ENCODE data around the gene CBS.
"Not testable (repeated sequence)": the region's sequence is repeated elsewhere in the genome, so short reads cannot be mapped to it uniquely, and the experiment has no call there.

DNA sequence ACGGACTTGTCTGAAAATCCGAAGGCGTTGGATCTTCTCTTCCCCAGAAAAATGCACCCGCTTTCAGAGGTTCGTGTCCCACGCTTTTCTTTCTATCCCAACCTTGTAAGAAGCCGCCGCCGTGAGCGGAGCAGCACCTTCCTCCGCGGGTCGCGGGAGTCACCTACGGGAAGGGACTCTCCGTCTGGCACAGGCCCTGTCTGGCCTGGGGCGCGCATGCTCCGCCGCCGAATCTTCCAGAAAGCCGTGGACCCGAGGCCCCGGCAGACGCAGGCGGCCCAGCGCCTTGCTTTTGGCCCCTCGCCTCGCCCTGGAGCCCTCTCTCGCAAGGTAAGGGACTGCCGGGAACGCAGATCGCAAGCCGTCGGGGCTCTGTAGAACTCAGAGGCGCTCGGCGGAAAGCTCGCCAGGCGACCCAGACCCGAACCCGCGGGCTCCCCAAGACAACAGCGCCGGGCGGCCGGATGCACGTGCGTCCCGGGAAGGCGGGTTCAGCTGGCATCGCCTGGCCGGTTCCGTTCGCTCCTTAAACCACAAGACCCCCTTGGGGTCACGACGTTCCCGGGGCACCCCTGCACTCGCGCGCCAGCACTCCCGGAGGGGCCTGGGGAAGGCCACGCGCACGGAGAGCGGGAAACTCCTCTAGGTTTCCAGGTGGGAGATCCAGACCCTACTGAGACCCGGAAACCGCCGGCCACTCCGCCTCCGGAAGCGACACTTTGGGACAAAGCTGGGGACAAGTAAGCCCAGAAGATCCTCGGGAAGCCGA is 1.1 kb downstream of the CBS start:
- TF ChIP-seq, protein P1, sequence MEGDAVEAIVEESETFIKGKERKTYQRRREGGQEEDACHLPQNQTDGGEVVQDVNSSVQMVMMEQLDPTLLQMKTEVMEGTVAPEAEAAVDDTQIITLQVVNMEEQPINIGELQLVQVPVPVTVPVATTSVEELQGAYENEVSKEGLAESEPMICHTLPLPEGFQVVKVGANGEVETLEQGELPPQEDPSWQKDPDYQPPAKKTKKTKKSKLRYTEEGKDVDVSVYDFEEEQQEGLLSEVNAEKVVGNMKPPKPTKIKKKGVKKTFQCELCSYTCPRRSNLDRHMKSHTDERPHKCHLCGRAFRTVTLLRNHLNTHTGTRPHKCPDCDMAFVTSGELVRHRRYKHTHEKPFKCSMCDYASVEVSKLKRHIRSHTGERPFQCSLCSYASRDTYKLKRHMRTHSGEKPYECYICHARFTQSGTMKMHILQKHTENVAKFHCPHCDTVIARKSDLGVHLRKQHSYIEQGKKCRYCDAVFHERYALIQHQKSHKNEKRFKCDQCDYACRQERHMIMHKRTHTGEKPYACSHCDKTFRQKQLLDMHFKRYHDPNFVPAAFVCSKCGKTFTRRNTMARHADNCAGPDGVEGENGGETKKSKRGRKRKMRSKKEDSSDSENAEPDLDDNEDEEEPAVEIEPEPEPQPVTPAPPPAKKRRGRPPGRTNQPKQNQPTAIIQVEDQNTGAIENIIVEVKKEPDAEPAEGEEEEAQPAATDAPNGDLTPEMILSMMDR (IDR thresholded peaks at IDR 0.05) = not testable (repeated sequence)
- not testable (repeated sequence) for TF ChIP-seq POLR2A (IDR thresholded peaks at IDR 0.05)

Data from testis (tissue), 2 donors.